ENCODE data around the gene ERV3-1. TPM values are rescaled to one million over a fixed set of nuclear protein-coding genes. Genes with fewer than 3 reads are reported as not detected.
A peak's percentile ranks its signal among the peaks of the same experiment; 100 is the strongest.

The ERV3-1 gene
- total and polyA plus RNA-seq, 2 experiments from 2014 or later, result 6.4 to 8.1 TPM

GRCh38 chr7:64992971-64993370 is 13.5 kb downstream of the ERV3-1 start:
- DNase-seq, result peak; percentile 26
- Histone ChIP-seq H3K79me2 (ENCODE audit: insufficient read depth) (no peaks in the 10 kb centered on the region), H3K27ac (no peak overlapping the region), H3F3A (ENCODE audit: insufficient read depth) (no peaks in the 10 kb centered on the region), H2AFZ (no peak overlapping the region), H3K9me3 (ENCODE audit: low read depth) (no peaks in the 10 kb centered on the region), H3K27me3 (replicated peaks; ENCODE audit: insufficient read depth) (no peaks in the 10 kb centered on the region), H4K20me1 (ENCODE audit: insufficient read depth) (no peaks in the 10 kb centered on the region), H3K4me2 (ENCODE audit: unreplicated experiment) (no peak overlapping the region), H3K4me1 (ENCODE audit: insufficient read depth) (peaks cover 3% of the 10 kb centered on the region; the same call in 1 of the 2 replicates), H3K36me3 (ENCODE audit: low read depth) (no peaks in the 10 kb centered on the region), H3K4me3 (no peak overlapping the region), H3K9me2 (ENCODE audit: insufficient read depth) (no peaks in the 10 kb centered on the region), H3K9ac (no peak overlapping the region)
- TF ChIP-seq EZH2 (IDR thresholded peaks at IDR 0.05; ENCODE audit: insufficient read depth, poor library complexity, severe bottlenecking) (no peak), EZH2phosphoT487 (IDR thresholded peaks at IDR 0.05; ENCODE audit: insufficient read depth, low read depth) (no peak)
- in situ Hi-C loops (cut with MboI), result no loop called here
- 65 to 69% methylated on average over 5 of the region's 5 CpGs for WGBS, 2 experiments (ENCODE audit: low coverage in 1 of 2, low lambda C conversion rate in 2 of 2, missing lambda C conversion rate in 2 of 2)

- TF ChIP-seq EZH2 (IDR thresholded peaks at IDR 0.05; ENCODE audit: insufficient read depth, poor library complexity, severe bottlenecking) (no peak), EZH2phosphoT487 (IDR thresholded peaks at IDR 0.05; ENCODE audit: insufficient read depth, low read depth) (no peak)
- 97 to 99% methylated on average over 4 of the region's 4 CpGs for WGBS, 2 experiments (ENCODE audit: low coverage in 1 of 2, low lambda C conversion rate in 2 of 2, missing lambda C conversion rate in 2 of 2)
- no peaks in the 10 kb centered on the region for H3K36me3 ChIP-seq (ENCODE audit: low read depth)
Observed at GRCh38 chr7:64990936-64991335, 15.6 kb downstream of the ERV3-1 start, which contains the start of gene ZNF117. Gene ZNF117 (minus strand): TSS chr7:64991036.

GRCh38 chr7:64990216-64990615 is 16.3 kb downstream of the ERV3-1 start:
- Histone ChIP-seq H3K9me2 (ENCODE audit: insufficient read depth) (no peaks in the 10 kb centered on the region), H3K36me3 (ENCODE audit: low read depth) (no peaks in the 10 kb centered on the region), H3K9ac (no peak overlapping the region), H3F3A (ENCODE audit: insufficient read depth) (no peaks in the 10 kb centered on the region), H3K27me3 (replicated peaks; ENCODE audit: insufficient read depth) (no peaks in the 10 kb centered on the region), H3K79me2 (ENCODE audit: insufficient read depth) (no peaks in the 10 kb centered on the region), H3K4me2 (ENCODE audit: unreplicated experiment) (no peak overlapping the region), H4K20me1 (ENCODE audit: insufficient read depth) (no peaks in the 10 kb centered on the region), H3K4me1 (ENCODE audit: insufficient read depth) (no peaks in the 10 kb centered on the region), H3K4me3 (no peak overlapping the region), H3K9me3 (ENCODE audit: low read depth) (peaks cover 3% of the 10 kb centered on the region), H2AFZ (no peak overlapping the region), H3K27ac (no peak overlapping the region)
- 82 to 84% methylated on average over 7 of the region's 7 CpGs for WGBS, 2 experiments (ENCODE audit: low coverage in 1 of 2, low lambda C conversion rate in 2 of 2, missing lambda C conversion rate in 2 of 2)
- no peak for DNase-seq
- TF ChIP-seq EZH2phosphoT487 (IDR thresholded peaks at IDR 0.05; ENCODE audit: insufficient read depth, low read depth) (no peak), EZH2 (IDR thresholded peaks at IDR 0.05; ENCODE audit: insufficient read depth, poor library complexity, severe bottlenecking) (no peak)
- in situ Hi-C loops (cut with MboI), result no loop called here

More at GRCh38 chr7:64990936-64991335, 15.6 kb downstream of the ERV3-1 start, which contains the start of gene ZNF117:
- no peaks in the 10 kb centered on the region for H4K20me1 ChIP-seq (ENCODE audit: insufficient read depth)
- peaks cover 3% of the 10 kb centered on the region for H3K9me3 ChIP-seq (ENCODE audit: low read depth)
- no peak within 1 kb of the TSS for H3K4me2 ChIP-seq (ENCODE audit: unreplicated experiment)
- no peak for DNase-seq
- no peaks in the 10 kb centered on the region for H3K4me1 ChIP-seq (ENCODE audit: insufficient read depth)
- no peak within 1 kb of the TSS for H2AFZ ChIP-seq
- H3K4me3 ChIP-seq, result no peak within 1 kb of the TSS
- in situ Hi-C loops (cut with MboI), result no loop called here
- H3K27me3 ChIP-seq (replicated peaks; ENCODE audit: insufficient read depth), result no peaks in the 10 kb centered on the region
- no peaks in the 10 kb centered on the region for H3F3A ChIP-seq (ENCODE audit: insufficient read depth)
- H3K79me2 ChIP-seq (ENCODE audit: insufficient read depth), result no peaks in the 10 kb centered on the region
- H3K27ac ChIP-seq, result no peak within 1 kb of the TSS
- no peak within 1 kb of the TSS for H3K9ac ChIP-seq
- no peaks in the 10 kb centered on the region for H3K9me2 ChIP-seq (ENCODE audit: insufficient read depth)

- Histone ChIP-seq H3K9me2 (ENCODE audit: insufficient read depth) (no peaks in the 10 kb centered on the region), H4K20me1 (ENCODE audit: insufficient read depth) (no peaks in the 10 kb centered on the region), H3K27me3 (replicated peaks; ENCODE audit: insufficient read depth) (no peaks in the 10 kb centered on the region), H3K4me2 (ENCODE audit: unreplicated experiment) (no peak overlapping the region), H2AFZ (no peak overlapping the region), H3K36me3 (ENCODE audit: low read depth) (peaks cover 51% of the 10 kb centered on the region), H3K9me3 (ENCODE audit: low read depth) (peaks cover 26% of the 10 kb centered on the region), H3K27ac (no peak overlapping the region), H3K4me3 (no peak overlapping the region), H3F3A (ENCODE audit: insufficient read depth) (no peaks in the 10 kb centered on the region), H3K9ac (no peak overlapping the region), H3K79me2 (ENCODE audit: insufficient read depth) (no peaks in the 10 kb centered on the region), H3K4me1 (ENCODE audit: insufficient read depth) (no peaks in the 10 kb centered on the region)
- 88 to 98% methylated on average over 5 of the region's 5 CpGs for WGBS, 2 experiments (ENCODE audit: low coverage in 1 of 2, low lambda C conversion rate in 2 of 2, missing lambda C conversion rate in 2 of 2)
- TF ChIP-seq EZH2phosphoT487 (IDR thresholded peaks at IDR 0.05; ENCODE audit: insufficient read depth, low read depth), result no peak
- no peak for TF ChIP-seq EZH2 (IDR thresholded peaks at IDR 0.05; ENCODE audit: insufficient read depth, poor library complexity, severe bottlenecking)
- in situ Hi-C loops (cut with MboI), result no loop called here
- no peak for DNase-seq
Observed at GRCh38 chr7:64978497-64979203, 27.8 kb downstream of the ERV3-1 start.
